ENCODE data around the gene SPATA3. TPM values are rescaled to one million over a fixed set of nuclear protein-coding genes. Genes with fewer than 3 reads are reported as not detected.

SPATA3 gene
- polyA plus RNA-seq, 1 donor (not counting 4 experiments of a cell fraction or from before 2014, with no cell fraction given), result not detected

DNA sequence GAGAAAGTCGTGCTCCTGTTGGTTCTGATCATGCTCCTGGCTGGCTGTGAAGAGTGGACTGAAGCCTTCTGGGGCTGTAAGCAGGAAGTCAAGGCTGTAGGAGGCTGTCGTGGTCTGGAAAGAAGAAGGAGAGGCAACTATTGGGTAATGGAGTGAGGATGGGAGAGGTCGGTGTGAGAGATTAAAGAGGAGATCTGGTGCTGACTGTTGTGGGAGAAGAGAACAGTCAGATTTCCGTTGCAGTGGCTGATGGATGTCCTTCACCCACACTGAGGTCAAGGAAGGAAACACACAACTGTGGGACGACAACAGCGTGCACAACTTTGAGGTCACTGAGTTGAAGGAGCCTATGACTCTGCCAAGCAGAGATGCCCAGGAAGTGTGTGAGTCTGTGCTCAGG is 57.9 kb downstream of the SPATA3 start:
- Histone ChIP-seq H3K9me1 (ENCODE audit: control insufficient read depth, extremely low read depth, insufficient read depth, low read length) (no peaks in the 10 kb centered on the region), H3K27ac (ENCODE audit: control insufficient read depth, insufficient read depth, low read length) (no peak overlapping the region), H3K9me3 (ENCODE audit: control insufficient read depth, low read depth, low read length) (no peaks in the 10 kb centered on the region), H3K4me2 (ENCODE audit: control insufficient read depth, extremely low read depth, insufficient read depth, low read depth, low read length) (no peak overlapping the region), H3K79me2 (ENCODE audit: control insufficient read depth, insufficient read depth, low read length) (peaks cover 21% of the 10 kb centered on the region), H3K4me1 (ENCODE audit: control insufficient read depth, extremely low read depth, insufficient read depth, low read length) (peaks cover 17% of the 10 kb centered on the region), H4K20me1 (ENCODE audit: control insufficient read depth, extremely low read depth, insufficient read depth, low read length) (no peaks in the 10 kb centered on the region), H3K9ac (ENCODE audit: control insufficient read depth, extremely low read depth, insufficient read depth, low read length) (no peak overlapping the region), H3K36me3 (ENCODE audit: control insufficient read depth in 2 of 2, extremely low read depth in 1 of 2, insufficient read depth in 2 of 2, low read length in 2 of 2) (no peaks in the 10 kb centered on the region), H3K27me3 (ENCODE audit: control insufficient read depth, extremely low read depth, insufficient read depth, low read length) (peaks cover 6% of the 10 kb centered on the region), H3K4me3 (ENCODE audit: control insufficient read depth in 2 of 3, extremely low read depth in 1 of 3, insufficient read depth in 2 of 3, low read depth in 1 of 3, low read length in 3 of 3) (no peak overlapping the region), H2AFZ (ENCODE audit: control insufficient read depth, low read length) (no peak overlapping the region)
- no peak for FAIRE-seq
- dilution Hi-C loops (cut with MboI; ENCODE audit: extremely low pct_ligation_motif_present, low sequenced_read_pairs), result no loop called here
- TF ChIP-seq EZH2 (IDR thresholded peaks at IDR 0.05; ENCODE audit: low read length), result no peak
- no peak for DNase-seq (ENCODE audit: low read depth, low spot score)

DNA sequence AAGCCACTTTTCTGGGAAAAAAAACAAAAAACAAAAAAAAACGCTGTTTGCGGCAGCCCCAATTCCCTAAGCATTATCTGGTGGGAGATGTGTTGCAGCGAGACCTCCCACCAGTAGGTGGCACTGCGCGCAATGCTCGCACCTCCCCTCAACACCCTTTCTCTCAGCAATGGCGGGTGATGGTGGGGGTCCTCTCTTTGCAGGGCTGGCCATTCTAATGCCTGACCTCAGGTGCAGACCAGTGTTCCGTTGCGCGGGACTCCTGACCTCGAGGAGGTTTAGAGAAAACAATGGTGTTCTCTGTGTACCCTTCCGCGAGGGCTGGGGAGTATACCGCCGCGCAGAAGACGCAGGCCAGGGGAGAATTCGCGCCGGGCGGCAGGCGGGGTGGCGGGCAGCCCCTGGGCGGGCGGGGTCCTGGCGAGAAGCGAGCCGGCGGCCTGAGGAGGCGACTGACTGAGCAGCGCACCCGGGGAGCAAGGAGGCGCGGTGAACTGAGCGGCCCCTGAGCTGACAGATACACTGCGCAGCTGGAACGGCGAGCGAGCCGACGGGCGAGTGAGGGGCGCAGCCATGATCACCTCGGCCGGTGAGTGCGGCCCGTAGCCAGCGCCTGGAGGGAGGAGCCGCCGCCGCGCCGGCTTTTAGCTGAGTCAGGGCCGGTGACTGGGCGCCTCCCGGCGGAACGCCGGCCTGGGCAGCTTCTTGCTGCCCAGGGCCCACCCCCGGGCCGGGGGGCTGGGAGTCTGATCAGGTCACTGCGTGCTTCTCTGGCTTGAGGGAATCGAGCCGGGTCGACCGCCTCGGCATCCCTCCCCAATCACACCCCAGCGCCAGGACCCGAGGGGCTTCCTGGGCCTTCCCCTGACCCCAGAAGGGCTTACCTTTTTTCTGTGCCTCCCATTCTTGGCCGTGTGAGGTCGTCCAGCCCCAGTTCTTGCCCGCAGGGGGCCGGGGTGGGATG is 60.8 kb downstream of the SPATA3 start, which contains the start of gene PSMD1:
Gene PSMD1, plus strand, starts transcription at position 415 of the 964 bp plus-strand sequence. Its CDS starts 159 bp downstream, at position 574.
- no peaks in the 10 kb centered on the region for H4K20me1 ChIP-seq (ENCODE audit: control insufficient read depth, extremely low read depth, insufficient read depth, low read length)
- H3K9ac ChIP-seq (ENCODE audit: control insufficient read depth, extremely low read depth, insufficient read depth, low read length), result peak within 1 kb of the TSS; percentile 99
- peak within 1 kb of the TSS; percentile 94 for H3K4me2 ChIP-seq (ENCODE audit: control insufficient read depth, extremely low read depth, insufficient read depth, low read depth, low read length)
- peaks cover 0 to 2% of the 10 kb centered on the region in 2 experiments for H3K36me3 ChIP-seq (ENCODE audit: control insufficient read depth in 2 of 2, extremely low read depth in 1 of 2, insufficient read depth in 2 of 2, low read length in 2 of 2)
- peak within 1 kb of the TSS; percentile 97 for H2AFZ ChIP-seq (ENCODE audit: control insufficient read depth, low read length)
- peaks cover 29% of the 10 kb centered on the region for H3K4me1 ChIP-seq (ENCODE audit: control insufficient read depth, extremely low read depth, insufficient read depth, low read length)
- no peak for TF ChIP-seq EZH2 (IDR thresholded peaks at IDR 0.05; ENCODE audit: low read length)
- TF ChIP-seq, protein P1, sequence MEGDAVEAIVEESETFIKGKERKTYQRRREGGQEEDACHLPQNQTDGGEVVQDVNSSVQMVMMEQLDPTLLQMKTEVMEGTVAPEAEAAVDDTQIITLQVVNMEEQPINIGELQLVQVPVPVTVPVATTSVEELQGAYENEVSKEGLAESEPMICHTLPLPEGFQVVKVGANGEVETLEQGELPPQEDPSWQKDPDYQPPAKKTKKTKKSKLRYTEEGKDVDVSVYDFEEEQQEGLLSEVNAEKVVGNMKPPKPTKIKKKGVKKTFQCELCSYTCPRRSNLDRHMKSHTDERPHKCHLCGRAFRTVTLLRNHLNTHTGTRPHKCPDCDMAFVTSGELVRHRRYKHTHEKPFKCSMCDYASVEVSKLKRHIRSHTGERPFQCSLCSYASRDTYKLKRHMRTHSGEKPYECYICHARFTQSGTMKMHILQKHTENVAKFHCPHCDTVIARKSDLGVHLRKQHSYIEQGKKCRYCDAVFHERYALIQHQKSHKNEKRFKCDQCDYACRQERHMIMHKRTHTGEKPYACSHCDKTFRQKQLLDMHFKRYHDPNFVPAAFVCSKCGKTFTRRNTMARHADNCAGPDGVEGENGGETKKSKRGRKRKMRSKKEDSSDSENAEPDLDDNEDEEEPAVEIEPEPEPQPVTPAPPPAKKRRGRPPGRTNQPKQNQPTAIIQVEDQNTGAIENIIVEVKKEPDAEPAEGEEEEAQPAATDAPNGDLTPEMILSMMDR (optimal IDR thresholded peaks at IDR 0.05 in 1 of 3, IDR thresholded peaks at IDR 0.05 in 1 of 3, conservative IDR thresholded peaks at IDR 0.05 in 1 of 3; ENCODE audit: extremely low read depth in 1 of 3, insufficient read depth in 2 of 3, low read length in 3 of 3), result peak; percentile 97 to 99 (median 99)
- FAIRE-seq, result peak; percentile 60
- H3K79me2 ChIP-seq (ENCODE audit: control insufficient read depth, insufficient read depth, low read length), result peaks cover 49% of the 10 kb centered on the region
- H3K27me3 ChIP-seq (ENCODE audit: control insufficient read depth, extremely low read depth, insufficient read depth, low read length), result no peaks in the 10 kb centered on the region
- peak within 1 kb of the TSS; percentile 94 to 98 (median 95) for H3K4me3 ChIP-seq (ENCODE audit: control insufficient read depth in 2 of 3, extremely low read depth in 1 of 3, insufficient read depth in 2 of 3, low read depth in 1 of 3, low read length in 3 of 3)
- dilution Hi-C loops (cut with MboI; ENCODE audit: extremely low pct_ligation_motif_present, low sequenced_read_pairs), result no loop called here
- peak within 1 kb of the TSS; percentile 96 for H3K27ac ChIP-seq (ENCODE audit: control insufficient read depth, insufficient read depth, low read length)
- H3K9me3 ChIP-seq (ENCODE audit: control insufficient read depth, low read depth, low read length), result no peaks in the 10 kb centered on the region
- H3K9me1 ChIP-seq (ENCODE audit: control insufficient read depth, extremely low read depth, insufficient read depth, low read length), result no peaks in the 10 kb centered on the region
- DNase-seq (ENCODE audit: low read depth, low spot score), result peak; percentile 58

All from keratinocyte (primary cell).